ENCODE data around the gene AKAP13.

DNA sequence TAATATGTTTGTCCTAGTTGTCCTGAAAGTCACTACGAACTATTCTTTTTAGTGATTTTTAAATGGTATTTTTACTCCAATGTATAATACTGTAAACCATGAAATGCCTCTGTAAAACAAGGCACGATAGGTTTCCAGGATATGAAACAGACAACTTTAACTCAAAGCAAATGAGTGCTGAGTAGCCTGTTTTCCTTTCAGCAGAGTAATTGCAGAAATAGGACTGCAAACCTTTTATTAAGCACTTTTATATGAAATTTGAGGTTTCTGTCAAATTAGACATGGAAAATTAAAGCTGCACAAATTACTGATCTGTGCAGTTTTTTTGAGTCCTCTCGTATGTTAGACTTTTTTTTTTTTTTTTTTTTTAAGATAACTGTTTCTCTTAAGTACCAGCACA, 16.2 kb downstream of the AKAP13 start:
- TF ChIP-seq MAFK (IDR thresholded peaks at IDR 0.05; ENCODE audit: low read depth, low read length) = no peak
- TF ChIP-seq, protein P1, sequence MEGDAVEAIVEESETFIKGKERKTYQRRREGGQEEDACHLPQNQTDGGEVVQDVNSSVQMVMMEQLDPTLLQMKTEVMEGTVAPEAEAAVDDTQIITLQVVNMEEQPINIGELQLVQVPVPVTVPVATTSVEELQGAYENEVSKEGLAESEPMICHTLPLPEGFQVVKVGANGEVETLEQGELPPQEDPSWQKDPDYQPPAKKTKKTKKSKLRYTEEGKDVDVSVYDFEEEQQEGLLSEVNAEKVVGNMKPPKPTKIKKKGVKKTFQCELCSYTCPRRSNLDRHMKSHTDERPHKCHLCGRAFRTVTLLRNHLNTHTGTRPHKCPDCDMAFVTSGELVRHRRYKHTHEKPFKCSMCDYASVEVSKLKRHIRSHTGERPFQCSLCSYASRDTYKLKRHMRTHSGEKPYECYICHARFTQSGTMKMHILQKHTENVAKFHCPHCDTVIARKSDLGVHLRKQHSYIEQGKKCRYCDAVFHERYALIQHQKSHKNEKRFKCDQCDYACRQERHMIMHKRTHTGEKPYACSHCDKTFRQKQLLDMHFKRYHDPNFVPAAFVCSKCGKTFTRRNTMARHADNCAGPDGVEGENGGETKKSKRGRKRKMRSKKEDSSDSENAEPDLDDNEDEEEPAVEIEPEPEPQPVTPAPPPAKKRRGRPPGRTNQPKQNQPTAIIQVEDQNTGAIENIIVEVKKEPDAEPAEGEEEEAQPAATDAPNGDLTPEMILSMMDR (IDR thresholded peaks at IDR 0.05; ENCODE audit: control extremely low read depth in 1 of 3, insufficient read depth in 1 of 3, low read depth in 1 of 3, low read length in 3 of 3) = no peak
- TF ChIP-seq BRCA1 (IDR thresholded peaks at IDR 0.05; ENCODE audit: low read depth, low read length) = no peak
- TF ChIP-seq HDAC2 (IDR thresholded peaks at IDR 0.05; ENCODE audit: borderline replicate concordance in 1 of 2, low read depth in 2 of 2, low read length in 2 of 2) = no peak
- TF ChIP-seq JUND (IDR thresholded peaks at IDR 0.05; ENCODE audit: low read length) = no peak
- no peak for TF ChIP-seq PHF8 (conservative IDR thresholded peaks at IDR 0.05; ENCODE audit: low read depth, low read length)
- no peak for TF ChIP-seq SUZ12 (IDR thresholded peaks at IDR 0.05; ENCODE audit: low read length)
- TF ChIP-seq POLR2AphosphoS5 (IDR thresholded peaks at IDR 0.05; ENCODE audit: low read depth, low read length) = no peak
- TF ChIP-seq EZH2 (IDR thresholded peaks at IDR 0.05; ENCODE audit: low read depth, low read length, severe bottlenecking) = no peak
- TF ChIP-seq JUN (IDR thresholded peaks at IDR 0.05; ENCODE audit: low read depth, low read length) = no peak
- no peak for TF ChIP-seq ZNF274 (IDR thresholded peaks at IDR 0.05; ENCODE audit: borderline replicate concordance, extremely low read depth, low read length)
- no peak for TF ChIP-seq CBX5 (IDR thresholded peaks at IDR 0.05; ENCODE audit: low read depth, low read length)

Measured in H1 (cell line).